HG03439 (cell line): ENCODE results near the gene ARL14EPL.

ENCODE experiments used
- ATAC-seq: cut with Tn5 transposase; IDR thresholded peaks from one replicate; pipeline ENCODE4 v1.9.1; 2021; ENCODE audit warnings: mild to moderate bottlenecking, moderate library complexity; ENCODE audit not compliant: unreplicated experiment

ARL14EPL gene

DNA sequence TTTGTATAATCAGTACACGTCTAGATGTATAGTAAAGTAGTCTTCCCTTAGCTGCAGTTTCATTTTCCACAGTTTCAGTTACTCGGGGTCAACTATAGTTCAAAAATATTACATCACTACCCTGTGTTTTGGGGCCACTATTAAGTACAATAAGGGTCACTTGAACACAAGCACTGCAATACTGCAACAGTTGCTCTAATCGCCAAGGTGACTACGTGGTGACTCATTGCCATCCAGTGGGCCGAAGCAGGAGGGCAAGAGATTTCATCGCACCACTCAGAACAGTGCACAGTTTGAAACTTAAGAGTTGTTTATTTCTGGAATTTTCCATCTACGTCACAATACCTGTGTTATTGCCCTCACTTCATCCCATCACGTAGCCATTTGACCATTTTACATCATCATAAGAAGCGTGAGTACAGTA lies at the start of gene ARL14EPL:
Gene ARL14EPL (plus strand): TSS at position 379 of the 424 bp plus-strand sequence. CDS start 18,994 bp downstream, outside the sequence.
- peak; percentile 92 for ATAC-seq

DNA sequence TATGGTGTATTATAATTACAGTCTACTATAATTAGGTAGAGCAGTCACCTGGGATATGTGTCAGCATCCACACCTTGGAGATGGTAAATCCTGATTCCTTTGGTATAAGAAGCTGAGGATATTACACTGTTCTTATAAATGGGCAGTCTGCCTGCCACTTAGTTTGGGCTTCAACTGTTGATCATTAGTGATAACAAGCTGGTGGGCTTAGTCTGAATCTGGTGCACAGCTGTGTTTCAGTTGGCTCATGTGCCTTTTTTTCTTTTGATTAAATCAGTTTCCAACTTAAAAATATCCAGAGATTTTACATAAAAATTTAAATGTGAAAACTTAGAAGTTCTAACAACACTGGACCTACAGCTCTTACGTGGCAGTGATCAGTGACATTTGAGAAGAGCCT lies 48.8 kb upstream of the ARL14EPL start:
- no peak for ATAC-seq

DNA sequence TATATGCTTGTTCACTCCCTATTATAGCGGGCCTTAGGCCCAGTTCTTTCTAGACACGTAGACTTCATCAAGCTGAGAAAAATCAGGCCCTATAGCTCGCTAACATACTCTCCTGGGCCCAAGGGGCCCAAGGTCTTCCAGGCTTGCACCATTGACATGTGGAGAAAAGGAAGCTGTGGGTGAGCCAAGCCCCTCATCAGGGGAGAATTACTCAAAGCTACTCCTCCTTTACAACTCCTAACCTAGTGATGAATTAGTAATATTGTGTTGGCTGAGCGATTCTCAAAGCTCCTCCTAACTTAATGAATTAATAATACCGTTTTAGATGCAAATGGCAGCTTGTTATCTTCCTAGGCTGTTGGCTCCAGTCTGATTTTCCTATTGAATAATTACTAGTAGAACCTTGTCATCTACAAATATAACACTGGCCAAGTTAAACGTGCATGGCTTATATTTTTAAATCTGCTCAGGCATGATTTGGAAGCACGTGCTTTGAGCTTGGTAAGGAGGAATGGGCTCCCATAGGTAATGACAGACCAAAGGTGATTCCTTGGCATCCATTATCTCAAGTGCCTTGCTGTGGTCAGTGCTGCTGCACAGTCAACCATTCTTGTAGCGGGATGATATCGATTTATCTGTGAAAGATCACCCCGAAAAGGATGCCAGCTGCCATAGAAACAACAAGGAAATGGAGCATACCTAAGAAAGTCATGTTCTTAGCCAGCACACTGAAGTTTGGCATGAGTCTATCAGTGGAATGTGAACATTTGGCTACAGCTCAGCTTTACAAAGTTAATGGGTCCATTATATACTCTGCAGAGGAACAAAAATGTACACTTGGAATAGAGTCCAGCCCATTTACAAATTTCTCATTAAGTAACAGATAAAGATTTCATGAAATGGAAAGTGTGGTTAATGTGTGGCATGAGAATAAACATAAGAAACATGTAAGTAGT lies 46.2 kb upstream of the ARL14EPL start:
- ATAC-seq, result no peak

DNA sequence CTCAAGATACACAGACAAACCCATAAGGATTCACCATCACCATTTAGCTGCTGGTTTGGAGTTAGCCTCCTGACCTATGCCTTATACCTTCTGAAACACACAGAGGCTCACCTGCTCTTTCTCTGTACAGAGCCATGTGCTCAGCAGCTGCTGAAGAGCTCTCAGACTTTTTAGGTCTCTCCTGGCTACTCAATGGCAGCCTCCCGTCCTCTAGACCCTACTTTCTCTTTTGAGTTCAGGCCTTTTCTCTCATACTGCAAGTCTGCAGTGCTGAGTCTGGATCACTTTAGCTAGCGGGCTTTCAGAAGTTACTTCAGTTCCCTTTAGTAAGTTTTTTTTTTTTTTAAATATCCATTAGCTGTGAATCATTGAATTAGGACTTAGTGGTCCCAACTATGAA lies 44.3 kb upstream of the ARL14EPL start:
- no peak for ATAC-seq

GRCh38 chr5:115992848-115993350 lies 39.4 kb upstream of the ARL14EPL start:
- no peak for ATAC-seq

DNA sequence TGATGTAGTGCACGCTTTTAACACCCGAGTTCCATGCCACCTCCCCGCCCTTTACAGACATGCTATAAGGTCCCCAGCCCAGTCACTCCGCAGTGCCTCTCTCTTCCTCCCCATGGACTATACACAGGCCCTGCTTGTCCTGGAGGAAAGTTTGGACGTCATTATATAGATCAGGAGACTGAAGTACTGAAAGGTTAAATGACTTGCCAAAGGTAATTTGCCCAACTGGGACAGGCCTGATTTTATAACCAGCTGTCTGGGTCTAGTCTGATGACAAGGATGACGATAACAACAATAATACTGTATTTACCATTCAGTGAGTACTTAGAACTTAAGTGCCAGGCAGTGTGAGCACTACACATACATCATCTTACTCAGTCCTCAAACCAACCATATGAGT lies 36.9 kb upstream of the ARL14EPL start:
- ATAC-seq, result no peak

GRCh38 chr5:116002116-116002906 lies 30.0 kb upstream of the ARL14EPL start:
- no peak for ATAC-seq

- no peak for ATAC-seq
These were observed 28.0 kb upstream of the ARL14EPL start for GRCh38 chr5:116004248-116004647.

GRCh38 chr5:116009806-116010205 lies 22.5 kb upstream of the ARL14EPL start:
- no peak for ATAC-seq

DNA sequence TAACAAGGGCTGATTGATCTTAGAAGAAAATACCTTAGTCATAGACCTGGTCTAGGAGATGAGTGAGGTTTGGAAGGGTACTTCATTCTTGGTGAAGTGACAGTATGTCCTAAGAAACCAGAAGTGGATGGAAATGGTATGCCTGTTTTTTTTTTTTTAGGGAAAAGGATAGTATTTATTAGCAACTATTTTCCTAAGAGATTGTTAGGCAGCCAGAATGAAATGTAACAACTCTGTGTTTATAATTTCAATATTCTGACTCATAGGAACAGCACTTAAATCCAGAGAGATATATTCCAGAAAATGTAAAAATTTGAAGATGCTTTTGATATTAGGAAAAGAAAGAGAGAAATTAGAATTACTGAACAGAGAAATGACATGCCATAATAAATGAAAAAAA lies 21.2 kb upstream of the ARL14EPL start:
- ATAC-seq, result no peak

DNA sequence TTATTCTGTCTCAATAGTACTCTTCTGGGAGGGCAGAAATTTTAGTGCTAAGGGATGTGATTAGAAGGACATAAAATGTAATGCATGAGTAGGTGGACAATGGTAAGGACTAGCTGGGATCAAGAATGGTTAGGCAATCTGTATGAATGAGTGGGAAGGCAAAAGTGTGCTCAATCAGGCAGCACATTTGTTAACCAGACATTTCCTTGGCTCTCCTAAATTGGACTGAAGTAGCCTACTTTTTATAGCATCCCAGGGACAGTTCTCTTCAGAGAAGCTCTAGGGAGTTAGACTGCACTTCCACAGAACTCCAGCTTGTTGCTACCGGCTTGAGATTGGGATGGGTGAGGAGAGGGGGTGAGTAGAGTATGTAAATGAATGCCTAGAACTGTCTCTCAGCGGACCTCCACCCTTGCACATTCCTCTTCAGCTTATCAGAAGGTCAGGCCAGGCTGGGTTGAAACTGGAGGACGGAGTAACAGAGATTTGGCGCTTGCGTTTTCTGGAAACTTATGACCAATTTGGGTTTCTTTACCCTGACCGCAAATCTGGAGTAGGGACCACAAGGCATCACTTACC lies 19.0 kb upstream of the ARL14EPL start:
- ATAC-seq, result no peak

DNA sequence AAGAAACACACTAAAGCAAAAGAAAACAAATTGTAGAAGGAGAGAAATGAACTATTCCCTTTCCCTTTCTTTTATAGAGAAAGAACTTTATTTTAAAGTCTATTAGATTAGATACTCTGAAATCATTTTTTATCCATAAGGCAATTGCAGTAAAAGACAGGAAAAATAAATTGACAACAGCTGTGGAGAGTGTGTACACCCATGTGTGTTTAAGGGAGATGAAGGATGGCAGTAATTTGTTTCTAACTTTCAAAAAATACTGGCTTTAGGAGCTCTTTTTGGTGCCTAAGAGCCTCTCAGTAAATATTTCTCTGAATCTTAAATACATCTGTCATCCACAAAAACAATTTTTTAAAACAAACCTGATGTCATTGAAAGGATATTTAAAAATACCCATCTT lies 18.3 kb upstream of the ARL14EPL start:
- no peak for ATAC-seq

DNA sequence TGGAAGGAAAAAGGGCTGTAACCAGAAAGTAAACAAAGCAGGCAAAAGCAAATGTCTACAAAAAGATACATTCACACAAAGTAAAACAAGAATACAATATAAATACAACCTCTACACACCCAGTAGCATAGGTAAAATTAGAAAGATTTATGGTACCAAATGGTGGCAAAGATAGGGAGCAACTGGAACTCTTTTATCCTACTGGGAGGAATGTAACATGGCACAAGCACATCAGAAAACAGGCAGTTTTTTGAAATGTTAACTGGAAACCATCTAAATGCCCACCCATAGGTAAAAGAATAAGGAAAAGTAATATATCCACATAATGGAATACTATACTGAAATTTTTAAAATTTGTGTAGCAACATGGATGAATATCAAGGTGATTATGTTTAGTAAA lies 8.7 kb upstream of the ARL14EPL start:
- ATAC-seq, result no peak

DNA sequence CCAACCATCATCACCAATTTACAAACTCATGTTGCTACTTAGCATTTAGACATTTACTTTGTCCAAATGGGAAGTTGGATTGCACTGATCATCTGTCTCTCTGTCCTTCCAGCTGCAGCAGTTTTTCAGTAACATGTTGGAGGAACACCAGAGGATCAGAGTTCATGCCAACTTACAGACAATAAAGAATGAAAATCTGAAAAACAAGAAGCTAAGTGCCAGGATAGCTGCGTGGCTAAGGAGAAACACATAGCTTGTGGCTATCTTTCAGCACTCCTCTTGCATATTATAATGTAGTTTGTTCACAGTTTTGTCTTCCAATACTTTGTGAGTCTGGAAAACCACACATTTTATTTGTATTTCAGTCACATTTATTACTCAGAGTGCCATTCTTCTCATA lies 6.4 kb upstream of the ARL14EPL start:
- ATAC-seq, result no peak

- ATAC-seq, result no peak
These were observed 719 bp downstream of the ARL14EPL start for GRCh38 chr5:116032991-116033390.

DNA sequence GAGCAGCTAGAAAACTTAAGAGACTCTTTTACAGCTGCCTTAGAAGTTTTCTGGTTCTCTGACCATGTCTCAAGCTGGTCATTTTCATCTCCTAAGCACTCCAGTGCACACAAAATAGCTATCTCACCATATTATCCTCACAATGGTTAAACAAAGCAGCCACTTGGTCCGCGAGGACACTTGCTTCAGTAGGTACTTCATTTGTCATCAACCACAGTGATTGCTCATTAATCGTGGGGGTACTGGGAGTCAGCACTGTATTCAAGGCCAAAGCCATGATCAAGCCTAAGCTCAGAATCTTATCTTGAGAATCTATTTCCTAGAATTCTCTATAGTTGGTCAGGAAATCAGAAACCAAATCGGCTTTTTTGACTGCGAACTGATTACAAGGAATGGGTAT lies 2.9 kb downstream of the ARL14EPL start:
- no peak for ATAC-seq

- no peak for ATAC-seq
These were observed 5.1 kb downstream of the ARL14EPL start for GRCh38 chr5:116037236-116037822.

DNA sequence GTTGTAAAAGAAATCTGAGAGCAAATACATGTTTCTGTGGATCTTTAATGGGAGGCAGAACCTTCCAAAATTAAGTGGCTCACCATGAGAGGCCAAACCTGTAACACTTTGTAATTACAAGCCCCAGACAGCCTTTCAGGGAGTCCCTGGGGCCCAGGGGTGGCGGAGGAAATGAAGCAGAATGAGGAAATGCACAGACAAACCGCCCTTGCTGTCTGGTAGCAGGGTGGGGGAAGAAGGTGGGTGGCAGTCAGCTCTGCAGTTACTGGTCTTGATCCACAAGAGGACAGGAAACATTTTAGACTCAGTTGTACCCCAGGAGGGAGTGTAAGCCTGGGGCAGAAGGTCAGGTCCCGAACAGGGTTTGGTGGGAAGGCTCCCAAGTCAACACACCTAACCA lies 6.5 kb downstream of the ARL14EPL start:
- peak; percentile 65 for ATAC-seq

GRCh38 chr5:116042375-116042774 lies 10.1 kb downstream of the ARL14EPL start:
- ATAC-seq, result no peak

DNA sequence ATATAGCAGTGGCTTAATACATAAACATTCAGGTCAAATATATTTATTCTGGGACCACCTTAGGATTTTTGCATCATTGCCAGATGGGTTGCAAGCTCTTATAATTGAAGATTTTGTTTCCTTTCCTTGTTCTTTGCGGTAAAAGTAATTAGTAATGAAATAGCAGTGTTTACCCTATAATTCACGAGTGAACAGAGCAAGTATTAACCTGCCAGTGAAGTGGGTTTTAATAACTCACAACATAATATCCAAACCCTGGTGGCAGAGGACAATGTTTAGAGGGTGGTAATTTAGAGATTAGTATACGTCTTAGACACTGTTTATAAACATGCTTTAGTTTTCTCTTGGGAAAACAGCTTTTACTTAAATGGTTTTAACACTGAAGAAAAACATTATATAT lies 11.8 kb downstream of the ARL14EPL start:
- no peak for ATAC-seq

- no peak for ATAC-seq
These were observed 13.5 kb downstream of the ARL14EPL start for GRCh38 chr5:116045821-116046220.
